ENCODE measurements around the gene HGFAC.

GRCh38 chr4:3482707-3483106, 40.9 kb downstream of the HGFAC start:
- no peak for TF ChIP-seq SAFB2 (CRISPR knock-in tag; IDR thresholded peaks at IDR 0.05; ENCODE audit: borderline replicate concordance, low read depth)
- TF ChIP-seq, protein P1, sequence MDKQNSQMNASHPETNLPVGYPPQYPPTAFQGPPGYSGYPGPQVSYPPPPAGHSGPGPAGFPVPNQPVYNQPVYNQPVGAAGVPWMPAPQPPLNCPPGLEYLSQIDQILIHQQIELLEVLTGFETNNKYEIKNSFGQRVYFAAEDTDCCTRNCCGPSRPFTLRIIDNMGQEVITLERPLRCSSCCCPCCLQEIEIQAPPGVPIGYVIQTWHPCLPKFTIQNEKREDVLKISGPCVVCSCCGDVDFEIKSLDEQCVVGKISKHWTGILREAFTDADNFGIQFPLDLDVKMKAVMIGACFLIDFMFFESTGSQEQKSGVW (CRISPR knock-in tag; IDR thresholded peaks at IDR 0.05; ENCODE audit: borderline replicate concordance) = no peak
- no peak for TF ChIP-seq MEIS1 (CRISPR knock-in tag; IDR thresholded peaks at IDR 0.05; ENCODE audit: borderline replicate concordance)
- TF ChIP-seq GLI4 (CRISPR knock-in tag; IDR thresholded peaks at IDR 0.05; ENCODE audit: borderline replicate concordance) = no peak
- no peak for TF ChIP-seq ZNF10 (CRISPR knock-in tag; IDR thresholded peaks at IDR 0.05; ENCODE audit: borderline replicate concordance, low read depth)
- no peak for TF ChIP-seq ZNF138 (CRISPR knock-in tag; IDR thresholded peaks at IDR 0.05; ENCODE audit: low read depth)
- no peak for TF ChIP-seq REST (IDR thresholded peaks at IDR 0.05; ENCODE audit: borderline replicate concordance in 1 of 2, low read depth in 1 of 2, low read length in 2 of 2)
- no peak for TF ChIP-seq CTCF (CRISPR knock-in tag; IDR thresholded peaks at IDR 0.05)

Measured in HepG2 (cell line).